Mesothelial cell of epicardium (in vitro differentiated cells): Measurements from ENCODE around the gene SLC35F2. TPM values are rescaled to one million over a fixed set of nuclear protein-coding genes. Genes with fewer than 3 reads are reported as not detected.

Experiments
- DNase-seq, 2 experiments: peaks; one replicate each; pipeline ENCODE4 v3.0.0; 2021; ENCODE audit warnings: low spot score in 2 of 2; ENCODE audit not compliant: unreplicated experiment in 2 of 2
- H3K27ac Mint-ChIP-seq: 2 replicates; pipeline ENCODE4 v1.8.0; 2021; ENCODE audit warnings: mixed read lengths
- H3K27me3 Mint-ChIP-seq: 2 replicates; pipeline ENCODE4 v1.8.0; 2021; ENCODE audit warnings: low read depth, mixed read lengths
- H3K36me3 Mint-ChIP-seq: 2 replicates; pipeline ENCODE4 v1.8.0; 2021; ENCODE audit warnings: mixed read lengths
- H3K4me1 Mint-ChIP-seq: 2 replicates; pipeline ENCODE4 v1.8.0; 2021; ENCODE audit warnings: mixed read lengths
- H3K4me3 Mint-ChIP-seq: 2 replicates; pipeline ENCODE4 v1.8.0; 2021; ENCODE audit warnings: mild to moderate bottlenecking, moderate library complexity, mixed read lengths
- H3K9me3 Mint-ChIP-seq: 2 replicates; pipeline ENCODE4 v1.8.0; 2021; ENCODE audit warnings: mixed read lengths
- total RNA-seq: library from RNA; stranded (reverse); gene quantifications from 3 replicates; pipeline ENCODE4 v1.2.1, GENCODE V29; 2021
- TF ChIP-seq, protein P1 (sequence below): fragments of 200-600 bp; sonication (generic); IDR thresholded peaks from one replicate; pipeline ENCODE4 v1.5.0; 2021; ENCODE audit warnings: antibody characterized with exemption; ENCODE audit not compliant: unreplicated experiment

Gene SLC35F2
- total RNA-seq, 1 donor from 2014 or later: 12.7 TPM

DNA sequence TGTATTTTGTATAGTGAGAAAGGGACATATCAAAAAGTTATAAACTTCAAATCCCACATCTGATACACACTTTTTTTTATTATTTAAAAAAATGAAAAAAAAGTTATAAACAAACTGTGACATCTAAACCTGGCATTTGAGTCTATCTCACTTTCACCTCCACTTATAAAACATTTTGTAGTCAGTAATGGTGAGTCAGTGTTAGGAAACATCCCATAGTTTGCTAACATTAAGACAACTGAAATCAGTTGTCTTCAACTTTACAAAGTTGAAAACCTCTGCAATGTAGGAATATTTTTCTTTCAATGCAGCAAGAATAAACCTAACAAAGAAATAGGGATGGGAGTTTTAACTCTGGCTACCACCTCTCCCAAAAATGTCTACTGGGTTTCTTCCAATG is 47.7 kb downstream of the SLC35F2 start:
- no peak for DNase-seq
- no peak overlapping the region for H3K27ac Mint-ChIP-seq
- TF ChIP-seq, protein P1, sequence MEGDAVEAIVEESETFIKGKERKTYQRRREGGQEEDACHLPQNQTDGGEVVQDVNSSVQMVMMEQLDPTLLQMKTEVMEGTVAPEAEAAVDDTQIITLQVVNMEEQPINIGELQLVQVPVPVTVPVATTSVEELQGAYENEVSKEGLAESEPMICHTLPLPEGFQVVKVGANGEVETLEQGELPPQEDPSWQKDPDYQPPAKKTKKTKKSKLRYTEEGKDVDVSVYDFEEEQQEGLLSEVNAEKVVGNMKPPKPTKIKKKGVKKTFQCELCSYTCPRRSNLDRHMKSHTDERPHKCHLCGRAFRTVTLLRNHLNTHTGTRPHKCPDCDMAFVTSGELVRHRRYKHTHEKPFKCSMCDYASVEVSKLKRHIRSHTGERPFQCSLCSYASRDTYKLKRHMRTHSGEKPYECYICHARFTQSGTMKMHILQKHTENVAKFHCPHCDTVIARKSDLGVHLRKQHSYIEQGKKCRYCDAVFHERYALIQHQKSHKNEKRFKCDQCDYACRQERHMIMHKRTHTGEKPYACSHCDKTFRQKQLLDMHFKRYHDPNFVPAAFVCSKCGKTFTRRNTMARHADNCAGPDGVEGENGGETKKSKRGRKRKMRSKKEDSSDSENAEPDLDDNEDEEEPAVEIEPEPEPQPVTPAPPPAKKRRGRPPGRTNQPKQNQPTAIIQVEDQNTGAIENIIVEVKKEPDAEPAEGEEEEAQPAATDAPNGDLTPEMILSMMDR: no peak
- H3K4me3 Mint-ChIP-seq: no peak overlapping the region
- H3K9me3 Mint-ChIP-seq: no peaks in the 10 kb centered on the region
- no peaks in the 10 kb centered on the region for H3K27me3 Mint-ChIP-seq
- peaks cover 3% of the 10 kb centered on the region for H3K36me3 Mint-ChIP-seq
- no peaks in the 10 kb centered on the region for H3K4me1 Mint-ChIP-seq

DNA sequence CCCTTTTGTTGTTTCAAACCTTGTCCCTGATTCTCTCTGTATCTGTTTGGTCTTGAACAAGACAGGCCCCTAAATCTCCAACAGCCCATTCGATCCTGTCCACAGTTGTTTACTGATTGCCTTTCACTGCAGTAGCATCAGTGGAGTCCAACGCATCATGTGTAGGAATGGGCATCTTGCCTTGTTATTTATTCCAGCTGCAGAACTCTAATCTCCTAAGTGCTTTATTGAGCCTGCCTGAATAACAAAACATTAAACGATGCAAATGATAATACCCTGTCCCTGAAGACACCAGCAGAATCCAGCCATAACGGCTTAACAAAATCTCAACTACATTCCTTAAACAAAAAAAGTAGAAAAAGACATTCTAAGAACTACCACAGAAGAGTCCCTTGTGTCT is 50.1 kb downstream of the SLC35F2 start:
- DNase-seq: no peak
- no peaks in the 10 kb centered on the region for H3K4me1 Mint-ChIP-seq
- H3K9me3 Mint-ChIP-seq: no peaks in the 10 kb centered on the region
- no peak overlapping the region for H3K27ac Mint-ChIP-seq
- H3K4me3 Mint-ChIP-seq: no peak overlapping the region
- H3K27me3 Mint-ChIP-seq: no peaks in the 10 kb centered on the region
- TF ChIP-seq, protein P1: no peak
- H3K36me3 Mint-ChIP-seq: peaks cover 6% of the 10 kb centered on the region

DNA sequence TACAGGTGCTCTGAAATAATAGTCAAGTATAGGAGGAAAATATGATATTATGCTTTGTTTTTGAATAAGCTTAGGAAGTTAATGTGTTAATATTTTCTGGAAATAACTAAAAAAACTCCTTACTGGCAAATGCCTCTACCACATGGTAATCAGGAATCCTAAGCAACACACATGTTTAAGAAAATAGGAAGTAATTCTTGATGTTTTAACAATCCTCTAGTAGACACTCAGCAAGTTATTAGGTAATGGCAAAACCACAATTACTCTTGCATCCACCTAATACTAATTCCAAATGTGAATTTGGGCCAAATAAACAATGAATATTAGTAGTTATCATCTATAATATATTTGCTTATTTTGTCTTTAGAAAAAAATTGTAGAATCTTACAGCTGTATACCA is 53.6 kb downstream of the SLC35F2 start:
- H3K4me3 Mint-ChIP-seq: no peak overlapping the region
- H3K4me1 Mint-ChIP-seq: no peaks in the 10 kb centered on the region
- H3K36me3 Mint-ChIP-seq: peaks cover 6% of the 10 kb centered on the region
- TF ChIP-seq, protein P1: no peak
- no peaks in the 10 kb centered on the region for H3K9me3 Mint-ChIP-seq
- H3K27ac Mint-ChIP-seq: no peak overlapping the region
- DNase-seq: no peak
- H3K27me3 Mint-ChIP-seq: no peaks in the 10 kb centered on the region

DNA sequence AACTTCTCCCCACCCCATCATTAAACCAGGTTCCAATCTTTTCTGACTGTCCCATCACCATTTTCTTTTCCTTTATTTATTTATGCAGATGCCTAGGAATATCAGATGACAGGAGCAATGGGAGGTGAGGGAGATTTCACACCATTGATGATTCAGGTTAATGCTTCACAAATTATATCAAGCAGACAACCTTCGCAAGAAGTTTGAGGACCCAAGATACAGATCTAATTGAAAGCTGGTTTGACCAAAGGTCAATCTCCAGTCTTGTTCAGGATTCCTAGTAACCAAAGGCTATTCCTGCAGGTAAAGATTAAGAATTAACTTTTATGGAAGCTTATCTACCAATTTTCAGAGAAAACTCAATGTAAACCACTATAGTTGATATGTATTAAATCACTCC is 54.4 kb downstream of the SLC35F2 start:
- Mint-ChIP-seq H3K4me3 (no peak overlapping the region), H3K27ac (no peak overlapping the region), H3K36me3 (peaks cover 6% of the 10 kb centered on the region), H3K4me1 (no peaks in the 10 kb centered on the region), H3K27me3 (no peaks in the 10 kb centered on the region), H3K9me3 (no peaks in the 10 kb centered on the region)
- DNase-seq: no peak
- TF ChIP-seq, protein P1: no peak

DNA sequence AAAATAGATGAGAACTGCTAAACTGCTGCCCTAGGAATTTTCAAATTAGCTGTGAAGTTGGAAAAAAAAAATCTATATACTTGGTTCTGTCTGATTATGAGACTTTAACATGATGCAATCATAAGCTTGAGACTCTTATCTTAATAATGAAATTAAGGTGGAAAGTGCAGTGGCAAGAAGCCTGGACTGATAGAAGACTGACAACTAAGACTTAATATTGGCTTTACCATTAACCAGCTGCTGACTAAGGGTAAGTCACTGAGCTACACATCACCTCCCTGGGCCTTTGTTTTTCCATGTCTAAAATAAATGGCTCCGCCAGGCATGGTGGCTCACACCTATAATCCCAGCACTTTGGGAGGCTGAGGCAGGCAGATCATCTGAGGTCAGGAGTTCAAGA is 56.9 kb downstream of the SLC35F2 start:
- Mint-ChIP-seq H3K9me3 (no peaks in the 10 kb centered on the region), H3K27ac (no peak overlapping the region), H3K27me3 (no peaks in the 10 kb centered on the region), H3K36me3 (peaks cover 4% of the 10 kb centered on the region), H3K4me1 (no peaks in the 10 kb centered on the region), H3K4me3 (no peak overlapping the region)
- no peak for DNase-seq
- TF ChIP-seq, protein P1: no peak

DNA sequence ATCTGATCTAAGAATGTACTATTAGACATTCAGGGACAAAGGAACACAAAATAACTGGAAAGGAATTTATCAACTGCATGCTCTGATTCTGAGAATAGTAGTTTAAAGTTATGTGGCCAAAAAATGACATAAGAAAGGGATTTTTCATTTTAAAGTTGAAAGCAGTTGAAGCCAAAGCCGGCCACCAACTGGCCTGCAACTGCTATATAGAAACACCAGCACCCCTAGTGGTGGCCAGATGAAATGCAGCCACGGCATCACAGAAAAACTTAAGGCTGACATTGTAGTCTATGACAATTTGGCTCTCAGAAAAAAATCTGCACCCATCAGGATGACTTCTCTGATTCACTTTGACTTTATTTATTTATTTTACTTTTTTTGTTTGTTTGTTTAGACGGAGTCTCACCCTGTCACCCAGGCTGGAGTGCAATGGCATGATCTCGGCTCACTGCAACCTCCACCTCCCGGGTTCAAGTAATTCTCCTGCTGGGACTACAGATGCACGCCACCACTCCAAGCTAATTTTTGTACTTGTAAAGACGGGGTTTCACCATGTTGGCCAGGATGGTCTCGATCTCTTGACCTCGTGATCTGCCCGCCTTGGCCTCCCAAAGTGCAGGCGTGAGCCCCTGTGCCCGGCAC is 59.2 kb downstream of the SLC35F2 start:
- TF ChIP-seq, protein P1: peak; percentile 97
- peak; percentile 35 to 69 for DNase-seq
- no peaks in the 10 kb centered on the region for H3K4me1 Mint-ChIP-seq
- no peak overlapping the region for H3K4me3 Mint-ChIP-seq
- no peaks in the 10 kb centered on the region for H3K27me3 Mint-ChIP-seq
- H3K27ac Mint-ChIP-seq: no peak overlapping the region
- H3K9me3 Mint-ChIP-seq: peaks cover 10% of the 10 kb centered on the region
- H3K36me3 Mint-ChIP-seq: peaks cover 14% of the 10 kb centered on the region
